SK-N-SH treated with all-trans-retinoic acid at 6 μM for 48 hours (cell line): Measurements from ENCODE around the gene PEX11G.

Experiments
- CREB5 ChIP-seq: fragments of 250-450 bp; sonication (Bioruptor Pico); IDR thresholded peaks from 2 replicates; pipeline ENCODE4 v1.5.1; 2020; ENCODE audit warnings: low read depth, mild to moderate bottlenecking, moderate library complexity
- CSDC2 ChIP-seq: fragments of 250-450 bp; sonication (Bioruptor Pico); IDR thresholded peaks from 2 replicates; pipeline ENCODE4 v1.5.0; 2020; ENCODE audit warnings: mild to moderate bottlenecking, moderate library complexity
- PATZ1 ChIP-seq: fragments of 250-450 bp; sonication (Bioruptor Pico); IDR thresholded peaks from 2 replicates; pipeline ENCODE4 v1.8.0; 2020; ENCODE audit warnings: mild to moderate bottlenecking, moderate library complexity, borderline replicate concordance
- POU6F1 ChIP-seq: fragments of 250-450 bp; sonication (Bioruptor Pico); IDR thresholded peaks from 2 replicates; pipeline ENCODE4 v1.8.0; 2021; ENCODE audit warnings: low read depth, mild to moderate bottlenecking, moderate library complexity, borderline replicate concordance
- RARB ChIP-seq: fragments of 250-450 bp; sonication (Bioruptor Pico); IDR thresholded peaks from 2 replicates; pipeline ENCODE4 v1.8.0; 2021; ENCODE audit warnings: mild to moderate bottlenecking, moderate library complexity
- SNAI2 ChIP-seq: fragments of 250-450 bp; sonication (Bioruptor Pico); IDR thresholded peaks from 2 replicates; pipeline ENCODE4 v1.5.0; 2020; ENCODE audit warnings: mild to moderate bottlenecking, moderate library complexity
- TOX ChIP-seq: fragments of 250-450 bp; sonication (Bioruptor Pico); IDR thresholded peaks from 2 replicates; pipeline ENCODE4 v1.8.0; 2021; ENCODE audit warnings: mild to moderate bottlenecking, moderate library complexity, borderline replicate concordance
- ZC3H10 ChIP-seq: fragments of 250-450 bp; sonication (Bioruptor Pico); IDR thresholded peaks from 2 replicates; pipeline ENCODE4 v1.5.1; 2021; ENCODE audit warnings: mild to moderate bottlenecking, moderate library complexity
- ZFP3 ChIP-seq: fragments of 250-450 bp; sonication (Bioruptor Pico); IDR thresholded peaks from 2 replicates; pipeline ENCODE4 v1.5.0; 2020; ENCODE audit warnings: mild to moderate bottlenecking, moderate library complexity
- ZFP30 ChIP-seq: fragments of 450-650 bp; formaldehyde crosslinking; IDR thresholded peaks from 2 replicates; pipeline ENCODE4 v1.5.0; 2022; ENCODE audit warnings: mild to moderate bottlenecking, moderate library complexity
- ZNF565 ChIP-seq: fragments of 450-650 bp; formaldehyde crosslinking; conservative IDR thresholded peaks from 2 replicates; pipeline ENCODE4 v1.5.0; 2020; ENCODE audit warnings: low read depth, mild to moderate bottlenecking, moderate library complexity
- ZNF8 ChIP-seq: fragments of 450-650 bp; formaldehyde crosslinking; IDR thresholded peaks from 2 replicates; pipeline ENCODE4 v1.5.0; 2020; ENCODE audit warnings: mild to moderate bottlenecking, moderate library complexity

- TF ChIP-seq CREB5 (no peak), TOX (CRISPR knock-in tag) (no peak), ZNF8 (CRISPR knock-in tag) (no peak), POU6F1 (no peak), ZC3H10 (CRISPR knock-in tag) (no peak), RARB (CRISPR knock-in tag) (no peak), ZFP3 (CRISPR knock-in tag) (no peak), SNAI2 (CRISPR knock-in tag) (no peak), ZFP30 (CRISPR knock-in tag) (no peak), ZNF565 (CRISPR knock-in tag) (no peak), CSDC2 (CRISPR knock-in tag) (no peak), PATZ1 (CRISPR knock-in tag) (no peak)
These were observed 31.6 kb upstream of the PEX11G start for GRCh38 chr19:7520131-7521051.
